ENCODE measurements around the gene TMEM204.

Gene TMEM204

GRCh38 chr16:1533443-1533951, at the start of gene TMEM204:
TSS of gene TMEM204 (plus strand) at chr16:1533666. CDS start at chr16:1534276, 610 bp downstream.
- no peak for DNase-seq

GRCh38 chr16:1485847-1486496, 47.5 kb upstream of the TMEM204 start:
- no peak for DNase-seq

- no peak for DNase-seq
Measured at GRCh38 chr16:1486551-1487390, 46.7 kb upstream of the TMEM204 start.

- DNase-seq, result no peak
Measured at GRCh38 chr16:1487395-1488053, 45.9 kb upstream of the TMEM204 start.

GRCh38 chr16:1488054-1488601, 45.3 kb upstream of the TMEM204 start:
- DNase-seq, result no peak

GRCh38 chr16:1488619-1489018, 44.8 kb upstream of the TMEM204 start, which contains the start of gene PTX4:
TSS of gene PTX4 (minus strand) at chr16:1488944. CDS start at chr16:1488909, 35 bp downstream.
- no peak for DNase-seq

GRCh38 chr16:1489077-1489476, 44.4 kb upstream of the TMEM204 start:
- no peak for DNase-seq

GRCh38 chr16:1491327-1491726, 42.1 kb upstream of the TMEM204 start:
- DNase-seq, result no peak

GRCh38 chr16:1492082-1492922, 41.2 kb upstream of the TMEM204 start:
- no peak for DNase-seq

- DNase-seq, result peak; percentile 93
Measured at GRCh38 chr16:1492923-1493745, 40.3 kb upstream of the TMEM204 start, which contains the start of gene TELO2. TSS of gene TELO2 (plus strand) at chr16:1493360. CDS start at chr16:1494282, 922 bp downstream.

GRCh38 chr16:1493746-1494094, 39.7 kb upstream of the TMEM204 start:
- DNase-seq, result peak; percentile 49

- DNase-seq, result no peak
Measured at GRCh38 chr16:1494129-1494640, 39.3 kb upstream of the TMEM204 start.

- DNase-seq, result no peak
Measured at GRCh38 chr16:1494711-1495110, 38.8 kb upstream of the TMEM204 start.

- no peak for DNase-seq
Measured at GRCh38 chr16:1495211-1495888, 38.1 kb upstream of the TMEM204 start.

- no peak for DNase-seq
Measured at GRCh38 chr16:1495889-1496262, 37.6 kb upstream of the TMEM204 start.

GRCh38 chr16:1496464-1496863, 37.0 kb upstream of the TMEM204 start:
- DNase-seq, result no peak

GRCh38 chr16:1497014-1497598, 36.4 kb upstream of the TMEM204 start:
- DNase-seq, result no peak

- no peak for DNase-seq
Measured at GRCh38 chr16:1498899-1499676, 34.4 kb upstream of the TMEM204 start.
